ENCODE data around the gene ST6GAL2.

Gene ST6GAL2

GRCh38 chr2:106764614-106765013 lies 121.4 kb downstream of the ST6GAL2 start:
- TF ChIP-seq, protein P1, sequence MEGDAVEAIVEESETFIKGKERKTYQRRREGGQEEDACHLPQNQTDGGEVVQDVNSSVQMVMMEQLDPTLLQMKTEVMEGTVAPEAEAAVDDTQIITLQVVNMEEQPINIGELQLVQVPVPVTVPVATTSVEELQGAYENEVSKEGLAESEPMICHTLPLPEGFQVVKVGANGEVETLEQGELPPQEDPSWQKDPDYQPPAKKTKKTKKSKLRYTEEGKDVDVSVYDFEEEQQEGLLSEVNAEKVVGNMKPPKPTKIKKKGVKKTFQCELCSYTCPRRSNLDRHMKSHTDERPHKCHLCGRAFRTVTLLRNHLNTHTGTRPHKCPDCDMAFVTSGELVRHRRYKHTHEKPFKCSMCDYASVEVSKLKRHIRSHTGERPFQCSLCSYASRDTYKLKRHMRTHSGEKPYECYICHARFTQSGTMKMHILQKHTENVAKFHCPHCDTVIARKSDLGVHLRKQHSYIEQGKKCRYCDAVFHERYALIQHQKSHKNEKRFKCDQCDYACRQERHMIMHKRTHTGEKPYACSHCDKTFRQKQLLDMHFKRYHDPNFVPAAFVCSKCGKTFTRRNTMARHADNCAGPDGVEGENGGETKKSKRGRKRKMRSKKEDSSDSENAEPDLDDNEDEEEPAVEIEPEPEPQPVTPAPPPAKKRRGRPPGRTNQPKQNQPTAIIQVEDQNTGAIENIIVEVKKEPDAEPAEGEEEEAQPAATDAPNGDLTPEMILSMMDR (IDR thresholded peaks at IDR 0.05; ENCODE audit: low read depth, low read length), result no peak

GRCh38 chr2:106759966-106760365 lies 126.0 kb downstream of the ST6GAL2 start:
- TF ChIP-seq, protein P1 (IDR thresholded peaks at IDR 0.05; ENCODE audit: low read depth, low read length), result no peak
- no peak overlapping the region for H3K4me3 ChIP-seq (replicated peaks in 1 of 2; ENCODE audit: low read depth in 2 of 2, low read length in 2 of 2)

More at GRCh38 chr2:106764614-106765013, 121.4 kb downstream of the ST6GAL2 start:
- H3K4me3 ChIP-seq (replicated peaks in 1 of 2; ENCODE audit: low read depth in 2 of 2, low read length in 2 of 2), result no peak overlapping the region
- DNase-seq (ENCODE audit: low read depth in 2 of 2), result no peak

DNA sequence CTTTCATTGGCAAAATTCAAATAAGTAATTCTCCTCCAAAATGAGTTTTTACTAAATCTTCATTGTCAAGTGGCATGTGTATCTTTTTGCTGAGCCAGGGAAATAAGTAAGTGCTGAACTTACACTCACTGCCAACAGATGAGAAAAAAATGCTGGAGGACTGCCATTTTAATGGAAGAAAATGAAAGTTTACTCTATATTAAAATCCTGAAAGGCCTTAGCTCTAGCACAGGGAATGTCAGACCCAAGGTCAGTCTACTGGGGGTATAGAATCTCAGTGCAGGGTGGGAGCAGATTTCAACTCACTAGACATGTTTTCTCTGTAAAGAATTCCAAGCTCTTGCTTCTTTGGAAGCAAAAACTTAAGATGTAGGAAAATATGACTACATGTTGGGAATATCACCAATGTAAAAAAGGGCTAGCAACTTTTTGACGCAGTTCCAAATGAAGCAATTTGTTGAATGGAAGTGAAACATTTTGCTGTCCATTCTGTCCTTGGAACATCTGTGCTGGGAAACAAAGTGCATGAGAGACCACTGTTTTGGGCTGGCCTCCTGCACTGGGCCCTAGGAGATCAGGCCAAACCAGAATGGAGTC lies 127.0 kb downstream of the ST6GAL2 start:
- TF ChIP-seq, protein P1 (IDR thresholded peaks at IDR 0.05; ENCODE audit: low read depth, low read length), result no peak
- DNase-seq (ENCODE audit: low read depth in 2 of 2), result peak in 1 of 2 donors; percentile 5
- H3K4me3 ChIP-seq (replicated peaks in 1 of 2; ENCODE audit: low read depth in 2 of 2, low read length in 2 of 2), result no peak overlapping the region

More at GRCh38 chr2:106759966-106760365, 126.0 kb downstream of the ST6GAL2 start:
- no peak for DNase-seq (ENCODE audit: low read depth in 2 of 2)
